Lung (tissue), 12 donors: ENCODE results near the gene ADRM1. TPM values are rescaled to one million over a fixed set of nuclear protein-coding genes. Genes with fewer than 3 reads are reported as not detected.

Experiments used
- ATAC-seq: fragments of 200-7000 bp; cut with Tn5 transposase; one replicate; pipeline ENCODE4 v1.9.1; 2020; ENCODE audit warnings: moderate number of reproducible peaks; ENCODE audit not compliant: insufficient read depth, low FRiP score
- DNase-seq, 3 donors: peaks; one replicate each; pipeline ENCODE4 v3.0.0-alpha.2; 2013 to 2017
- H3K27ac ChIP-seq, 2 donors: one replicate each; pipeline ENCODE4 v1.5.1; 2013; ENCODE audit warnings: mild to moderate bottlenecking in 2 of 2, moderate library complexity in 2 of 2, control low read depth in 1 of 2, inconsistent platforms in 1 of 2, low read depth in 1 of 2, low read length in 1 of 2
- H3K27me3 ChIP-seq, 3 donors: one replicate each; pipeline ENCODE4 v1.5.1; 2013; ENCODE audit warnings: low read length in 2 of 3; ENCODE audit not compliant: control insufficient read depth in 3 of 3, insufficient read depth in 3 of 3
- H3K36me3 ChIP-seq, 4 donors: one replicate each; pipeline ENCODE4 v1.5.1; 2013; ENCODE audit warnings: low read length in 4 of 4, mild to moderate bottlenecking in 1 of 4, moderate library complexity in 1 of 4; ENCODE audit not compliant: control insufficient read depth in 4 of 4, insufficient read depth in 4 of 4
- H3K4me1 ChIP-seq, 5 donors: one replicate each; pipeline ENCODE4 v1.5.1; 2013; ENCODE audit warnings: low read length in 5 of 5, mild to moderate bottlenecking in 2 of 5, moderate library complexity in 1 of 5; ENCODE audit not compliant: control insufficient read depth in 5 of 5, insufficient read depth in 5 of 5
- H3K4me3 ChIP-seq: one replicate; pipeline ENCODE4 v1.5.1; 2013; ENCODE audit warnings: mild to moderate bottlenecking, control low read depth, moderate library complexity
- H3K9ac ChIP-seq, 2 donors: one replicate each; pipeline ENCODE4 v1.5.1; 2013; ENCODE audit warnings: low read length in 2 of 2, control low read depth in 1 of 2; ENCODE audit not compliant: insufficient read depth in 1 of 2
- H3K9me3 ChIP-seq, 4 donors: one replicate each; pipeline ENCODE4 v1.5.1; 2013; ENCODE audit warnings: low read length in 3 of 4, mild to moderate bottlenecking in 1 of 4, moderate library complexity in 1 of 4; ENCODE audit not compliant: control insufficient read depth in 4 of 4, insufficient read depth in 3 of 4
- WGBS, 2 donors: extraction: QIAGEN DNeasy Blood & Tissue Kit; methylation state at CpG; one replicate each; pipeline ENCODE4 v1.1.7; 2013; 5-methylcytosine and 5-hydroxymethylcytosine counted together
- polyA plus RNA-seq, 2 donors: library from polyadenylated mRNA; stranded (reverse); fragments of 200-250 nt; gene quantifications; one replicate each; pipeline ENCODE4 v1.2.1, GENCODE V29; 2013
- total RNA-seq, 2 donors: library from RNA; depleted of rRNA in 1 of 2; stranded (reverse); fragments of >200 nt in 1 of 2; gene quantifications; one replicate each; pipeline ENCODE4 v1.2.1, GENCODE V29; 2014 to 2021
- TF ChIP-seq, protein P1 (sequence below): IDR thresholded peaks from 2 replicates; pipeline ENCODE4 v1.5.1; 2012; ENCODE audit warnings: mild to moderate bottlenecking; ENCODE audit errors: control extremely low read depth, extremely low read depth
- donor health status: control.
- donor health status: control.
- donor health status: Bipolar disorder and iron deficiency.
- donor health status: healthy.
- donor health status: DM: yes; HTN: yes; CAD: no.

The ADRM1 gene
- total and polyA plus RNA-seq, 4 donors: 43.1 to 140 (median 106) TPM

DNA sequence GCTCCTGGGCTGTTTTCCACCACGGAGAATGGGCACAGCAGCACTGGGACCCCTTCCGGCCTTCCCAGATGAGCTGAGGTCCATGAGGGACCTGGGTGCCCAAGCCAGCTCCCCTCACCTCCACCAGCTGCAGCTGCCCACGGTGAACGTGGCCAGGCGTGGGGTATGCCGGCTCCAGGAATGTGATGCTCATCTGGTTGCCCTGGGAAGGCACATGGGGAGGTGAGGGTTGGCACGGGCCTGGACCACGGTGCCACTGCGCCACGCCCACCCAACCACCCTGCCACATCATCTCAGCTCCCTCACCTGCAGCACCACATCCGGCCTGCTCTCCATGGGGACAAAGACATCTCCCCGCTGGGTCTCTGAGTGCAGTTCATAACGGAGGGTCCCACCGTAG is 23.8 kb downstream of the ADRM1 start:
- Histone ChIP-seq H3K4me1 (no peaks in the 10 kb centered on the region), H3K9ac (no peak overlapping the region), H3K27me3 (no peaks in the 10 kb centered on the region), H3K36me3 (peaks cover 0 to 92% (median 8%) of the 10 kb centered on the region in 4 donors), H3K9me3 (no peaks in the 10 kb centered on the region), H3K4me3 (no peak overlapping the region), H3K27ac (no peak overlapping the region)
- TF ChIP-seq, protein P1, sequence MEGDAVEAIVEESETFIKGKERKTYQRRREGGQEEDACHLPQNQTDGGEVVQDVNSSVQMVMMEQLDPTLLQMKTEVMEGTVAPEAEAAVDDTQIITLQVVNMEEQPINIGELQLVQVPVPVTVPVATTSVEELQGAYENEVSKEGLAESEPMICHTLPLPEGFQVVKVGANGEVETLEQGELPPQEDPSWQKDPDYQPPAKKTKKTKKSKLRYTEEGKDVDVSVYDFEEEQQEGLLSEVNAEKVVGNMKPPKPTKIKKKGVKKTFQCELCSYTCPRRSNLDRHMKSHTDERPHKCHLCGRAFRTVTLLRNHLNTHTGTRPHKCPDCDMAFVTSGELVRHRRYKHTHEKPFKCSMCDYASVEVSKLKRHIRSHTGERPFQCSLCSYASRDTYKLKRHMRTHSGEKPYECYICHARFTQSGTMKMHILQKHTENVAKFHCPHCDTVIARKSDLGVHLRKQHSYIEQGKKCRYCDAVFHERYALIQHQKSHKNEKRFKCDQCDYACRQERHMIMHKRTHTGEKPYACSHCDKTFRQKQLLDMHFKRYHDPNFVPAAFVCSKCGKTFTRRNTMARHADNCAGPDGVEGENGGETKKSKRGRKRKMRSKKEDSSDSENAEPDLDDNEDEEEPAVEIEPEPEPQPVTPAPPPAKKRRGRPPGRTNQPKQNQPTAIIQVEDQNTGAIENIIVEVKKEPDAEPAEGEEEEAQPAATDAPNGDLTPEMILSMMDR: no peak
- ATAC-seq: no peak
- 90 to 96% methylated on average over 14 of the region's 14 CpGs for WGBS, 2 donors
- no peak for DNase-seq

DNA sequence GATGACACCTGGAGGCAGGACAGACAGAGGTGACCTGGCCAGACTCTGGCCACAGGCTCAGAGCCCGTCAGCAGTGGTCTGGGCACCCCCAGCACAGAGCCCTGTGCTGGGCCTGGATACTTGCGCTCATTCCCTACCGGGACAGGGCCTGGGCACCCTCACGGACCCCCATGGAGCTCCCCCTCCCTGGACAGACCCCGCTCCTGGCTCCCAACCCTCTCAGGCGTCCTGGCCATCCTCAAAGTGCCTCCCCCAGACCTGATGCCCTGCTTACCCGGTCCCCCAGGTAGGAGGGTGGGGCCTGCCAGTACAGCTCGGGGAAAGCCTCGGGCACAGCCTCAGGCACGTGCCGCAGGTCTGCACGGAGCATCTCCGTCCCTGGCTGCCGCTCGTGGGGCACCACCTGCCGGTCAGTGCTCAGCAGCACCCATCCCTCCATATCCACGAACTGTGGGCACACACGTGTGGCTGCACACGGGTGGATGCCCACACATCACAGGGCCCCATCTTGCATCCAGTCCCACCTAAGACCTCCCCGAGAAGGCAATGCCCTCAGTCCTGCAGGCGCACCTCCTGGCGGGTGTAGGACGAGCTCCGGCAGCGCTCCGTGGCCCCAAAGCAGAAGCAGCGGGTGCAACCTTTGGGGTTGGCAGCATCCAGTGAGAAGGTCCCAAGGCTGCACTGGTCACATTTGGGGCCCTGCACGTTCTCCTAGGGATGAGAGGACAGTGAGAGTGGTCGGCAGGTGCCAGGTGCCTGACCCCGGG is 24.3 kb downstream of the ADRM1 start:
- no peak overlapping the region for H3K9ac ChIP-seq
- no peaks in the 10 kb centered on the region for H3K4me1 ChIP-seq
- H3K4me3 ChIP-seq: no peak overlapping the region
- TF ChIP-seq, protein P1: no peak
- WGBS, 2 donors: 87 to 90% methylated on average over 29 to 30 of the region's 30 CpGs
- peaks cover 0 to 92% (median 8%) of the 10 kb centered on the region in 4 donors for H3K36me3 ChIP-seq
- no peaks in the 10 kb centered on the region for H3K27me3 ChIP-seq
- no peaks in the 10 kb centered on the region for H3K9me3 ChIP-seq
- no peak for ATAC-seq
- DNase-seq: no peak
- H3K27ac ChIP-seq: no peak overlapping the region

DNA sequence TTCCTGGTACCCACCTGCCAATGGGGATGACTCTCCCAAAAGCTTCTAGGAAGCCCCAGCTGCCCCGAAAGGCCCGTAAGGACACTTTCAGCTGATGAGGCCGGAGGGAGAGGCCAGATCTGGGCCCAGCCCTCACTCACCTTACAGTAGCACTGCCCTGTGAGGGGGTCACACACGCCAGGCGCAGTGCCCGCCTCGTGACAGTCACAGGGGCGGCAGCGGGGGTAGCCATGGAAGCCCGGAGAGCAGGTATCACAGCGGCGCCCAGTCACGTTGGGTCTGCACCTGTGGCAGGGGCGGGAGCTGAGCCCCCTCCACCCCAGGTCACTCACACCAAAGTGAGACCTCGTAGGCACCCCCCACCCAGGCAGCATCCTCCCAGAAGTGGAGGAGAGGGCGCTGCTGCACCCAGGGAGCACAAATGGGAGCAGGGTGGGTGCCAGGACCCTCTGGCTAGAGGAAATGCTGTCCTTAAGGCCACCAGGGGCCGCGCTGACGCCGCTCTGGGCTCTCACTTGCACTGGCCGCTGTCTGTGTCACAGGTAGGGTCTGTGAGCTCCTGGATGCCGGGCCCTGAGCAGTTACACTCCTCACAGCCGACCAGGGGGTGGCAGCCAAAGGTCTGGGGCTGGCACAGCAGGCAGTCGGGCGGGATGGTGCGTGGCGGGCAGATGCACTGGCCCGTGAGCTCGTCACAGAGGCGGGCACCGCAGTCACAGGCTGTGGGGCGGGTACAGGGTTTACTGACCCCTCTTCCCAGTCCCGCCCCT is 25.1 kb downstream of the ADRM1 start:
- Histone ChIP-seq H3K36me3 (peaks cover 0 to 92% (median 9%) of the 10 kb centered on the region in 4 donors), H3K27me3 (no peaks in the 10 kb centered on the region), H3K9me3 (no peaks in the 10 kb centered on the region), H3K4me1 (no peaks in the 10 kb centered on the region), H3K27ac (no peak overlapping the region), H3K4me3 (no peak overlapping the region), H3K9ac (no peak overlapping the region)
- DNase-seq (no peak), ATAC-seq (no peak)
- TF ChIP-seq, protein P1: no peak
- 91 to 93% methylated on average over 29 to 33 of the region's 33 CpGs for WGBS, 2 donors
